VCaP (cell line): ENCODE data around the gene CNPY2.
"Not testable (repeated sequence)": the region's sequence is repeated elsewhere in the genome, so short reads cannot be mapped to it uniquely, and the experiment has no call there.

Experiments used
- H3K27ac ChIP-seq: fragments of 450-650 bp; 2 replicates; pipeline ENCODE4 v1.5.1; 2017
- CTCF ChIP-seq: fragments of 450-650 bp; conservative IDR thresholded peaks from 2 replicates; pipeline ENCODE4 v1.5.1; 2017; ENCODE audit warnings: mild to moderate bottlenecking, moderate library complexity

The CNPY2 gene

GRCh38 chr12:56330936-56331490 is 15.2 kb upstream of the CNPY2 start:
- TF ChIP-seq CTCF = no peak
- H3K27ac ChIP-seq = no peak overlapping the region

DNA sequence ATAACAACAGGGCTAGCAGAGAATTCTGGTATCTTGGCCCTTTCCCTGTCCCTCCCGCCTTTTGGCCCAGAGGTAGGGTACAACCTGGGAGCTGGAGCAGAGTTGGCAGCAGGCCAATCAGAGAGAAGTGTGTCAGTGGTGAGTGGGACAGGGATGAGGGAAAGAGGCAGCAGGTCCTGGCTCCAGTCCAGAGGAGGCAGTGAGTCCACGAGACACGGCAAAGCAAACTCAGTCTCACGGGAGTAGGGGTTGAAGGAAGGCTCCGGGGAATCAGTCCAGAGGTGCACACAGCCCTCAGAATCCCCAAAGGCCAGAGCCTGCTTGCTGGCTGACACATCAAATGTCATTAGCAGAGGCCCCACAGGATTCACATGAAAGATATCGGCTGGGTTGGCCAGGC is 10.7 kb upstream of the CNPY2 start:
- no peak for TF ChIP-seq CTCF
- no peak overlapping the region for H3K27ac ChIP-seq

DNA sequence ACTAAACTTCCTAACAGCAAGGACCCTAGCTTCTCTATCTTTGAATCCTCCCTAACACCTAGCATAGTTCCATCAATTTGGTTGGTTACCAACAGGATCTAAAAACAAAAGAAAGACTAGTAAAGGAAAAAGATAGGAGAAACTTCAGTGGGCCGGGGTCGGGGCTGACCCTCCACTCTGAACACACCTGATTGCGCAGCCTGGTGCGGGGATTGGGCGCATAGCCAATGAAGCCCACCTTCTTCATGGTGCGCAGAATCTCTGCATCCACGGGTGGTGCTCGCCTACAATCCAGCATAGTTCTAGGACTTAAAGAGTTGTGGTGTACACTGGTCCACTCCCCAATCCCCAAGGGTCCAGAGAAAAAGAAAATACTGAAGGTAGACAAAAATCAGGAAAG is 10.3 kb upstream of the CNPY2 start:
- no peak for TF ChIP-seq CTCF
- H3K27ac ChIP-seq = no peak overlapping the region

GRCh38 chr12:56324206-56324605 is 8.4 kb upstream of the CNPY2 start:
- no peak for TF ChIP-seq CTCF
- H3K27ac ChIP-seq = no peak overlapping the region

- not testable (repeated sequence) for H3K27ac ChIP-seq
These were observed 5.8 kb upstream of the CNPY2 start for GRCh38 chr12:56321610-56322009.

- TF ChIP-seq CTCF = no peak
- H3K27ac ChIP-seq = no peak overlapping the region
These were observed 5.2 kb upstream of the CNPY2 start for GRCh38 chr12:56321027-56321426.

DNA sequence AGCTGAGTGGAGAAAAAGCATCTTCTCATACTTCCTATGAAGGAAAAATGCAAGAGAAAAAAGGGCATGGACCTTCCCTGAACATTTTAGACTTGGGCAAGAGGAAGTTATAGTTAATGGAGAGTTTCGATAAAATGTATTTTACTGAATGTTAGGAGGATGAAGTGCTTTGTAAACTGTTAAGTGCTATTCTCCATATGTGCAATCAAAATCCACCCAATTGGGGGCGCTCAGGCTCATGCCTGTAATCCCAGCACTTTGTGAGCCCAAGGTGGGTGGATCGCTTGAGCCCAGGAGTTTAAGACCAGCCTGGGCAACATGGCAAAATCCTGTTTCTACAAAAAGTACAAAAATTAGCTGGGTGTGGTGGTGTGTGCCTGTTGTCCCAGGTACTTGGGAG is 1.9 kb upstream of the CNPY2 start:
- 0 out of 2 replicates have a peak, but pooled peaks have one; percentile 13 for TF ChIP-seq CTCF
- no peak overlapping the region for H3K27ac ChIP-seq

DNA sequence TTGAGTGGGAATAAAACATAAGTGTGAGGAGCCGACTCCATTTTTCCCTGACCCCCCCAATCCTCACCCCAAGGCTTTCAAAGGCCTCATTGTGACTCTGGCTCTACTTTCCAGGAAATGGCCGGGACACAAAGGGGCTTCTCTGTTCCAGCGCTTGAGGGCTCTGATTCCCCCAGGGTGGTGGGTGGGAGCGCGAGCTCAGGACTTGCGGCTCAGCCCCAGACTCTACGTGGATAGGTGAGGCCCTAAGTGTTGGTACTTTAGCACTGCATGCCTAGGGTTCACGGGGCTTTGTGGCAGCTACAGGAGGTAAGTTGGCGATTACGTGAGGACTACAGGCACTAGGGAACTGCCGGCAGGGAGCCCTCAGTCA is 553 bp downstream of the CNPY2 start:
- peak overlapping the region; percentile 99 for H3K27ac ChIP-seq
- no peak for TF ChIP-seq CTCF
